IMR-90 (cell line): ENCODE results near the gene TSPAN4.

Experiments
- CTCF ChIP-seq: conservative IDR thresholded peaks from 2 replicates; pipeline ENCODE4 v1.5.1; 2012; ENCODE audit warnings: mild to moderate bottlenecking, low read depth, low read length, improper control_type of control experiment
- MAFK ChIP-seq: IDR thresholded peaks from 2 replicates; pipeline ENCODE4 v1.6.1; 2012; ENCODE audit warnings: low read depth, low read length, improper control_type of control experiment
- MXI1 ChIP-seq: IDR thresholded peaks from 2 replicates; pipeline ENCODE4 v1.6.1; 2012; ENCODE audit warnings: low read depth, mild to moderate bottlenecking, low read length, moderate library complexity, borderline replicate concordance
- POLR2A ChIP-seq: IDR thresholded peaks from 2 replicates; pipeline ENCODE4 v1.6.1; 2012; ENCODE audit warnings: mild to moderate bottlenecking, low read depth, low read length
- RAD21 ChIP-seq: IDR thresholded peaks from 2 replicates; pipeline ENCODE4 v1.6.1; 2012; ENCODE audit warnings: low read length, improper control_type of control experiment

GRCh38 chr11:803467-803742 lies 39.2 kb upstream of the TSPAN4 start:
- TF ChIP-seq CTCF = no peak
- no peak for TF ChIP-seq POLR2A
- TF ChIP-seq MXI1 = no peak
- no peak for TF ChIP-seq MAFK
- TF ChIP-seq RAD21 = no peak
